ENCODE data around the gene WRAP73.

WRAP73 gene

DNA sequence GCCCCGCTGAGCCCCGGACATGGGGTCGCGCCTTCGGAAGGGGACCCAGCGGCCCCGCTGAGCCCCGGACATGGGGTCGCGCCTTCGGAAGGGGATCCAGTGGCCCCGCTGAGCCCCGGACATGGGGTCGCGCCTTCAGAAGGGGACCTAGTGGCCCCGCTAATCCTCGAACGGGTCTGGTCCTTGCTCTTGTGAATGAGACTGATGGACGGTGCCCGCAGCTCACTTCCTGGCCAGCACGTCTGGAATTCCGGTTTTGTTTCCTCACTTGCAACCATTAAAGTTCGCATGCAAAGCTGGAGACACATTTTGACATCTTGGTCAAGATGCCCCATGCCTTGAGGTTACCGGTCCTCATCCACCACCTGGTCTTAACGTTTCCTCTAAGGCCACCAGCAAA lies 5.6 kb downstream of the WRAP73 start:
- no peak for FAIRE-seq

DNA sequence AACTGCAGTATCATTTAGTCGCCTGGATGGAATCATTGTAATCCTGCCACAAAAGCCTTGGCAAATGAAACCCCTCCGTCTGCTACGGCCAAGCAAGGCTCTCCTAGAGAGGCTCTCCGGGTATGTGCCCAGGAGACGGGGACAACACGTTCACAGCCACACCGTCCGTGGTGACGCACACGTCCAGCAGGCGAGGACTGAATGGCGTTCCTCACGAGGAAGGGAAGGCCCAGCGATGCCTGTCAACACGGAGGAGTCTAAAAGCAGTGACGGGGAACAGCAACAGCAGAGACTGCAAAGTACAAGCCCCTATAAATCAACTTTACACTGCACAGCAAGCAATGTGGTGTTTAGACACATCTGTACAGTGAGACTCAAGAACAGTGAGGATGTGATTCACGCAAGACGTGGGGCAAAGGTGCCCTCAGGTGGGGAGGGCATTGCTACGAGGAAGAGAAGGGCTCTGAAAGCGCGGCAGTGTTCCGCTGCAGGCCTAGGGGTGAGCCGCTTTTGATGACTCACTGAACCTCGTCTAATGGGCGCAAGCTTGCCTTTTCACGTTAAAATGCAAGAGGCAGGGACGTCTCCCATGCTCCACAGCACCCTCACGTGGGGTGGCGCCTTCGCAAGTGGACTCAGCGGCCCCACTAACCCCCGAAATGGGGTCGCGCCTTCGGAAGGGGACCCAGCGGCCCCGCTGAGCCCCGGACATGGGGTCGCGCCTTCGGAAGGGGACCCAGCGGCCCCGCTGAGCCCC lies 6.8 kb downstream of the WRAP73 start:
- no peak for FAIRE-seq

DNA sequence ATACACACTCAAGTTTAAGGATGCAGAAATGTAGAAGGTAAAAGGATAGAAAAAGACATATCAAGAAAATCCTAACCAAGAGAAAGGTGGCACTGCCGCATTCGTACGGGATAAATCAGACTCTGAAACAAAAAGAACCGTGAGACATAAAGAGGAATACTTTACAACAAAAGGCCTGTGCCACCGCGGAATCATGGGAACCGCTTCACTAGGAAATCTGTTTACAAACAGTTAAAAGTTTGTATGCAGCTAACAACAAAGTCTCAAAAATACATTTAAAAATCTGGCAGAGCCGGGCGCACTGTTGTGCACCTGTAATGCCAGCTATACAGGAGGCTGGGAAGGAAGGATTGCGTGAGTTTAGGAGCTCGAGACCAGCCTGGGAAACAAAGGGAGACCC lies 8.1 kb downstream of the WRAP73 start:
- FAIRE-seq: no peak

DNA sequence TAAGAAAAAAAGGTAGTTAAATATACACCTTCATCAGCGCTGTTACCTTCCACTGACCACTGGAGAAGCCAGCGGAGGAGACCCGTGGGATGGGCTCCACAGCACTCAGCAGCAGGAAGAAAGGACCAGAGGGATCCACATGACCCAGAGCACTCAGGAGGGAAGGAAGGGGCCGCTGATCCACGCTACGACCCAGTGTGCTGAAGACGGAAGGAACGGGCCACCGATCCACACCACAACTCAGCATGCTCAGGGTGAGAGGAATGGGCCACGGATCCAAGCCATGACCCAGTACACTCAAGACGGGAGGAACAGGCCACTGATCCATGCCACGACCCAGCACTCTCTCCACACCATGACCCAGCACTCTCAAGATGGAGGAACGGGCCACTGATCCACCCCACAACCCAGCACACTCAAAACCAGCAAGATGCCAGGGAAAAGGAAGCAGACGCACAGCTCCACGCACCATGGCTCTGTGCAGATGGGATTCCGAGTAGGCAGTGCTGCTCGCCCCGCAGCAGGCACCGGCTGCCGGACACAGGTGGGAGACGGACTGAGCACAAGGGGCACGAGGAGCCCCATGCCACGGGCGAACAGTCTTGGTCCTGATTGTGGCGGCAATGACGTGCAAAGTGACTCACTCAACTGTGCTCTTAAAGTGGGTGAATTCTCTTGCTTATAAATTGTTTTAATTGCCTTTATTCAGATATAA lies 8.7 kb downstream of the WRAP73 start:
- no peak for FAIRE-seq

DNA sequence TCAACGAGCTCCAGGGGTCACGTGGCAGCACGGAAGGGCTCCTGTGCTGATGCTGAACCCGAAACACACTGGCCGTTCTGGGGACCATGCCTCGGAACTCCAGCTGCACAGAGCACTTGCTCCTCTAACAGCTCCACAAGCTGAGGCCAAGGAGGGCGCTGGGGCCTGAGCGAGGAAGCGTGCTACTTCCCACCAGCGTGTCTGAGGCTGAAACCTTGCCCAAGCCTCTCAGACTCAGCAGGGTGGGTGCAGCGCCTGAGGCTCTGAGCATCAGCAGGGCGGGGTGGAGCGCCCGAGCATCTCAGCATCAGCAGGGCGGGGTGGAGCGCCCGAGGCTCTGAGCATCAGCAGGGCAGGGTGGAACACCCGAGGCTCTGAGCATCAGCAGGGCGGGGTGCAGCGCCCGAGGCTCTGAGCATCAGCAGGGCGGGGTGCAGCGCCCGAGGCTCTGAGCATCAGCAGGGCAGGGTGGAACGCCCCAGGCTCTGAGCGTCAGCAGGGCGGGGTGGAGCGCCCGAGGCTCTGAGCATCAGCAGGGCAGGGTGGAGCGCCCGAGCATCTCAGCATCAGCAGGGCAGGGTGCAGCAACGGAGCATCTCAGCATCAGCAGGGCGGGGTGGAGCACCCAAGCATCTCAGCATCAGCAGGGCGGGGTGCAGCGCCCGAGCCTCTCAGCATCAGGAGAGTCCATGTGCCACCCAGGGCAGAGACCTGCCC lies 9.6 kb downstream of the WRAP73 start:
- no peak for FAIRE-seq

DNA sequence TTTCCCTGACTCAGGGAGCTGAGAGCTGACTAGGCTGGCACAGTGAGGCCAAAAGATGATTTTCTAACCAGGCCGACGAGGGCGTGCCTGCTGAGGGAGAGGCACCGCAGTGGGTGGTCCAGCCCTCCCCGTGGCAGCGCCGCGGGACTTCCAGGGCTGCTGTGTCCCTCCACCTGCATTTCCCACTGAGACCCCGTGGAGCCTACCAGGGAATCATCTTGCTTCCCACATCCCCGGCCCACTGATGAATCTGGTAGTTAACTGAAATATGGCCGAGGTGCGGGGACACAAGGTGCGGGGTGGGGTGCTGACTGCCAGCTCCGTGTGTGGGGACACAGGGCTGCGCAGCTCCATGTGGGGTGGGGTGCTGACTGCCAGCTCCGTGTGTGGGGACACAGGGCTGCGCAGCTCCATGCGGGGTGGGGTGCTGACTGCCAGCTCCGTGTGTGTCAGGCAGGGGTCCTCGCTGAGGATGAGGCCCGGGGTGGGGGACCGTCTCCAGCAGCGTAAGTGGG lies 10.4 kb downstream of the WRAP73 start:
- FAIRE-seq: no peak

DNA sequence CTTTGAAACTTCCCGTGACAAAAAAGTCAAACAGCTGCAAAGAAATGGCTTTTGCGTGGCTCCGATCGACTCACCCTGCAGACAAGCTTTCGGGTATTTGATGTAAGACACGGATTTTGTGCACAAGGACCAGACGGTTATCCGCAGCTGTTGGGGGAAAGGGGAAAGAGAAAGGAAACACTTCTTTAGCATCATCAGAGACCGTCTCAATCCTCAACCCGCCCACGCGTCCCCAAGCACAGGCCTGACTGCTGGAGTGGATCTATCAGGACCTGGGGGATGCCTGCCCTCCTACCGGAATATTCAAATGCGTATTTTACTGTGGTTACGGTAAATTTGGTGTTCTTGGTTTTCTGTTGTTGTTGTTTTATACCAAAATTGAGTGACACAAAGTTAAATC lies 11.2 kb downstream of the WRAP73 start:
- FAIRE-seq: no peak

DNA sequence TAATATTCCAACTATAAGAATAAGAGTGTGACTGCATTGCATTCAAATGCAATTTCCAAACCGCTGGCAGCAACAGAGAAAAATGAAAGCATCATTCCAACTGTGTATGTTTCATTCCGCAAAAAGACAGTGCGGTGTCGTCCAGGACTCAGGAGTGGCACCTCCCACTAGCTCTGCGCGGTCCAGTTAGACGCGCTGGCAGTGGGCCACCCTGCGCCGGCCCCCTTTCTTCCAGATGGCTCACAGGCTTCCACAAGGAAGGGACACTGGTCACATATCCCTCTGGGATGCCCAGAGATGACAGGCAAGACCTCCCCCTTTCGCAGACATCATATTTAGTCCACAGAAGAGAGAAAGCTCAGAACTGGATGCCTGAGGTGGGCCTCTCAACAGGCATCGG lies 11.9 kb downstream of the WRAP73 start:
- no peak for FAIRE-seq

DNA sequence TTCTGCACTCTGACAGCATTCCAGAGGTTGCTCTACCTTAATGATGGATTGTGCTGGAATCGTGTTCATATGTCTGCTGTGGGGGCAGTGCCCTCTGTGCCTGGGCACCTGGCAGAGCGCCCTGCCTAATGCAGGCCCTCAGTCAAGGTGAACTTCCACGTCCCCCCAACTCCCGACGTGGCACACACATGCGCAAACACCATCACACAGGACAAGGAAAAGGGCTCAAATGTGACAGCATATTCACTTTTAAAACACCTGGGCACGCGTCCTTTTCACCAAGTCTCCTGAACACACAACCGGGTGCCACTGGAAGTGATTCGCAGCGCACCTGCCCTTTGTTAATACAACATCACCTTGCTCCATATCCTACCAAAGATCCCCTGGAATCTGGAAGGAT lies 13.4 kb downstream of the WRAP73 start:
- FAIRE-seq: no peak

DNA sequence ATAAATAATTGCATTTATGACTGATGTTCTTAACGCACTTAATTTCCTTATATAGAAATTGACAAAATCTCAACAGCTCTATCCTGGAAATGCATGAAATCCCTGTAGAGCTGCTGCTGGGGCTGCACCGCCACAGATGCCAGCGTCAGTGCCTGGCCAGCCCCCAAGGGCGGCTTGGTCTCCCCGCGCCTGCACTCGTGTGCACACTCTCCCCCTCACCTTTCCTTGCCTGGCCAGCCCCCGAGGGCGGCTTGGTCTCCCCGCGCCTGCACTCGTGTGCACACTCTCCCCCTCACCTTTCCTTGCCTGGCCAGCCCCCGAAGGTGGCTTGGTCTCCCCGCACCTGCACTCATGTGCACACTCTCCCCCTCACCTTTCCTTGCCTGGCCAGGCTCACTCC lies 13.8 kb downstream of the WRAP73 start:
- FAIRE-seq: no peak

DNA sequence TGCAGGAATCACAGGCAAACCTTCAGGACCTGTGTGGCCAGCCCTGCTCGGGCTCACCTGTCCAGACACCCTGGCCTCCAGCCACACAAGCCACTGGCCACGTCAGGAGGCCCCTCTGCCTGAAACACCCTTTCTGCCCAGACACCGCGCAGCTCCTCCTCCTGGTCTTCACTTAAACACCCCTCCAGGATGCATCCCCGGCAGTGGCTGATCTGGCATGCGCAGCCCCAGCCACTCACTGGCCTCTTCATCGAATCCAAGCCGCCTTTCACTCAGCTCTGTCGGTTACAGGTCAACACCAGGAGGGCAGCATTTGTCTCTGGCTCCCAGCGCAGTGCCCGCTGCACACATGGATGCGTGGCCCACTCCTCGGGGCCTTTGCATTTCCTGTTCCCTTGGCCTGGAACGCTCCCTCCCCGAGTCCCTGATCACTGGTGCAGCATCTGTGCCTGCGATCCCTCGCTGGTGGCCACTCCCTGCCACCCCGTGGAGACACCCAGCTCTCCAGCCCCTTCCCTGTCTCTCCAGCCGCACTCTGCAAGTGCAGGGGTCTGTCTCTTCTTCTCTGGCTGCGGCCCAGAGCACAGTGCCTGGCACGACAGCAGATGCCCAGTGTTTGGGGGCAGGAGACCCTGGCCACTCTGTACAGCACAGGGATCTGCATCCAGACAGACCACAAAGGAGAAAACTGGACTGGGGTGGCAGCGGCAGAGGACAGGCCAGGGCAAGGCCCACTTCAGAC lies 15.7 kb downstream of the WRAP73 start:
- FAIRE-seq: no peak

DNA sequence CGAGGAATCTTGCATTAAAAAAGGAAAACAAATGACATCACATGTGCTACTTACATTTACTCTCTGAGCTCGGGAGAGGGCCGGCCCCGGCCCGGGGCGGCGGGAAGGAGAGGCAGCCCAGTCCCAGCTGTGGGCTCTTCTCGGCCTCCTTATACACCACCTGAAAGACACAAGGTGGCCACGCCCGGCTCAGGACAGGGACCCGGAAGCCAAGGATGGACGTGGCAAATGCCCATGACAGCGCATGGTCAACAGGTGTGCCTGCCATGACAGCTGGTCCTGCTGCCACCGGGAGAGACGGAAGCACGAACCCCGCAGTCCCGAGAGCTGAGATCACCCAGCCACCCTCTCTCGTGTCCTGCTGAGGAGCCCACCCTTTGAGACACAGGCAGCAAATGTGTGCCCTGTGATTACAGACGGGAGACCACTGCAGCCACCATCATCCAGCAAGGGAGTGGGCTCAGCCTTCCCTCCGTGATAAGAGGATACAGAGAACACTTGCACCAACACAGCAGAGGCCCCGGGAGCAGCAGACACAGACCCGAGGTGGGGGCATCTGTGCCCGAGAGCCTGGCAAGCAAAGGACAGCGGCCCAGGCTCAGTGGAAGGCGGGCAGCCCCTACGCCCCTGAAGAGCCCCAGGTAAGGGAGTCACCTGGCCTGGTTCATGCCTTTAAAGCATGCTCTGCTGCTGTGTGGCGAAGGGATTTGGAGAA lies 16.4 kb downstream of the WRAP73 start:
- FAIRE-seq: no peak

DNA sequence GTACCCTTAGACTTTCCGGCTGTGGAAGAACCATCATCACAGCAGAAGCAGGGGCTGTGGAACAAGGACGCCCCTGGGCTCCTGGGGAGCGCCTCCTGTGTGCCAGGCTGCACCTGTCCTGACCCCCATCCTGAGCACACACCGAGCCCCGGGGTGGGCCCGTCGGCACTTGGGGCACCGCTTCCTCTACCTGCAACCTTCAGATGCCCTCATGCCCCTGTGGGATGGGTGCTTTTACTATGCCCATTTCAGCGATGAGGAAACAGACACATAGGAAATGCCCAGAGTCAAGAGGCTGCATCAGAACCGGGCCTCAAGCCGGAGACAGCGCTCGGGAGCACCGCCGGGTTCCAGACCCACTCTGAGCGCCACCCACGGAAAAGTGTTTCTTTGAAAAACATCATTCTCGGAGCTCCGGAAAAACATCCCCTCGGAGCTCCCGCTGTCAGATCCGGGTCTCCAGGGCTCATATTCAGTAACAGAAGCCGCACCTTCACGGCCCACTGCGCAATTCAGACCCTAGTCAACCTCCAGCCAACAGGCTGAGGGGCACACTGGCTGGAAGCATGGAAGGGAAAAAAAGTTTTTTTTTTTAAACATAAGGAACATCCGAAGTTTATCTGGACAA lies 17.1 kb downstream of the WRAP73 start:
- no peak for FAIRE-seq

DNA sequence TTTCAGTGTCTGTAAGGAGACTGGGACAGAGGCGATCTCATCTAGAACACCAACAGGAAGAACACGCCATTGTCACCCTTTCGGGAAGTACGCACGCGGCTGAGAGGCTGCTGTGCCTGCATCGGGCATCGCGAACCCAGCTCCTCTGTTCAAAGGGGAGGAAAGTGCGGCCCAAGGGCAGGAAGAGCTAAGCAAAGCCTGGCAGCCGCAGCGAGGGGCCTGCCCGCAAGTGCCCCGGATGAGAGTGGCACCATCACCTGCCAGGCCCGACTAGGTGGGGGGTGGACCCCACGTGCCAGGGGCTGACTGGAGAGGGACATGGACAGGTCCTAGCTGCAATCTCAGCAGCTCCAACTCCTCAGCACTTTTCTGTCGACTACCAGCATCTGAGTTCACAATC lies 17.6 kb downstream of the WRAP73 start:
- no peak for FAIRE-seq

DNA sequence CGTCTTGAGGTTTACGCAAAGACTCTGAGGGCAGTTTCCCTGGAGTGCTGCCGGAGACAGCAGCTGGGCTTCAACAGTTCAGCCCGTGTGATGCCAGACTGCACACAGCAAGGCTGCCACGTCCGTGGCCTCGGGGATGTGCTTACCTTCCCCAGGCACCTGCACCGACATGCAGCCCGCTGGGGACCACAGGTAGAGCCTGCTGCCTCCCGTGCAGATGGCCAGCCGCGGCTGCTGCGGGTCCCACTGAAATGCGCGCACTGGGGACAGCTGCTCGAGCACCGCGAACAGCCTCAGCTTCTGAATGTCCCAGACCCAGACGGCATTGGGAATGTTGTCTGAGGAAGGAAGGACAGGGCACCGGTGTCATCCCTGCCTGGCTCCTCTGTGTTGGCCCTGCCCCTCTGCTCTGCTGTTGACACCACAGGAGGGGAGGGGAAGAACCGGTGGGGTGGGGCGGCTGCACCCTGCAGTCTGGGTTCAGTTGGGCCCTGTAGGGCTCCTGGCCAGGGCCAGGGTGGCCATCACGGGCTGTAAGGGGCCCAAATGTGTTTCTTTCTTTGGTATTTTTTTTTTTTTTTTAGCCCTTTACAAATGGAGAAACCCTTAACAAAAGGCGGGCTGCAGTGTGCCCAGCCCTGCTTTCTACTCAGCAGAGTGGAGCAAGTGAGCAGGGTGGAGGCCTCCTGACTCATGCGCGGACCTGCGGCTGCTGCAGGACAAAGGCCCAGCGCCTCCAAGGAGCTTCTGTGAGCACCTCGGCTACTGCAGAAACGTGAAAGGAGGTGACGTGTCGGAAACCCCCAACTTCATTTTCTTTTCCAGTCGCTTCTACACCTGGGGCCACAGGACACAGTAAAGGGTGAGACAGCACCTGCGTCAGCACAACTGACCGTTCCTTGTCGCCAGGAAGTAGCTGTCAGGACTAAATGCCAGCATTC lies 18.3 kb downstream of the WRAP73 start:
- FAIRE-seq: no peak

DNA sequence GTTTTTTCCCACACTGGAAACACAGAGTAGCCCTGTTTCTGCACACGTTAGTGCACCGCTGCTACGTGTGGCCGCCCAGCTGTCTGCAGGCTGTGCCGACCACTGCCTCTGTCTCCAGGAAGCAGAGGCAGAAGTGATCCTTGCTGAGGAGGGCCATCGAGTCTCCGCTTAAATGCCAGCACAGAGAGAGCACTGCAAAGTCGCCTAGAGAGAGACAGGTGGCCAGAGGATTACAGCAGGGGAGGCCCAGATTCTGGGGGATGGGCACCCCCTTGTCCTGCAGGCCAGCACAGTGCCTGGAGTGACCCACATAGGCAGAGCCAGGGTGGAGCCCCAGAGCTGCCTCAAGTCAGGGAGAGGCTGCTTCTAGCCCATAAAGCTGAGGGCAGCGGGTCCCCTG lies 19.0 kb downstream of the WRAP73 start:
- FAIRE-seq: no peak

DNA sequence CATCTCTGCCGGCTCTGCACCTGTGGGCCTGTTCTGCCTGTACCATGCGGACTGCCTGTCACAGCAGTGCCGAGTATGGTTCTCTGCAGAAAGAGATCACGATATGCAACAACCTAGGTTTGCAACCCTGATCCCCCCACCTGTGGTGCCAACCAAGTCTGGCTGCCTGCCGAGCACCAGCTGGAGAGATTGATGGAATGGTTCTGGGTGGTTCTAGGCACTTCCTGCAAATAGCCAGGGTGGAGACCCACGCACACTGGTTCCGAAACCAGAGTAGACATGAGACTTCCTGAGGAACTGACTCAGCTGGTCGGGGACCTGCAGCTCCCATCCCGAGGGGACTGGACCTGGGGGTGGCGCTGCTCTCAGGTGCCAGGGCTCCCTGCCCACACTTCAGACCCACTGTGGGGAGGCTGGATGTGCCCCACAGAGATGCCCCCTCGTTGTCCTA lies 19.7 kb downstream of the WRAP73 start:
- FAIRE-seq: no peak

DNA sequence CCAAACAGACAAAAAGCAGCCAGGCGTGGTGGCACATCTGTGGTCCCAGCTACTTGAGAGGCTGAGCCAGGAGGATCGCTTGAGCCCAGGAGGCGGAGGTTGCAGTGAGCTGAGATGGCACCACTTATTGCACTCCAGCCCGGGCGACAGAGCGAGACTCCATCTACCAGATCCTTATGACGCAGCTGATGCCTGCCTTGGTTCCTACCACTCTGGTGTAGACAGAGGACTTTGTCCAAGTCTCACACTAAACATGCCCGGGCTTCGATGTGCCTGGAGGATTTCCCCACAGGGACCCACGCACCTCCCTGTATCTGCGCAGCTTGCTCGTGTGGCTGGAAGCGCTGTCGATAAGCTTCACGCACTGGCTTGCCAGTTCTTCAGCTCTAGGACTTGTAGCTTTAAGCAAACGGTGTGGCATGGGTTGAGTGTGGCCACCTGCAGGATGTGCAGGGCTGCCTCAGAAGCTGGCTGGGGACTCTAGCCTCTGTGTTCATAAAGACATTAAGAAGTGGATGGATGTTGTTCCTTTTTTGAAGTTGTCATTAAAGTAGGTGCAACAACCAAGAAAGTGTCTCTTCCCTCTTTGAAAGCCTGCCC lies 20.2 kb downstream of the WRAP73 start:
- FAIRE-seq: no peak

DNA sequence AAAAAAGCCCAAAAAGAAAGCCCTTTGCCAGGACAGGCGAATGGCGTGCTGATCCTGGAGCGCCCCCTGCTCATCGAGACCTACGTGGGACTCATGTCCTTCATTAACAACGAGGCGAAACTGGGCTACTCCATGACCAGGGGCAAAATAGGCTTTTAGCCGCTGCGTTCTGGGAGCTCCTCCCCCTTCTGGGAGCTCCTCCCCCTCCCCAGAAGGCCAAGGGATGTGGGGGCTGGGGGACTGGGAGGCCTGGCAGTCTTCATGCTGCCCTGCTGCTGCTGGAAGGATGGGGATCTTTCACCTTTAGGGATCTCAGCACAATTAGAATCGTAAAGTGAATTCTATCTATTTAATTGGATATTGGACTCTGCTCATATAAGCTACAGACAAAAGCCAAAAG lies 21.5 kb downstream of the WRAP73 start:
- FAIRE-seq: no peak
